ENCODE measurements around the gene CCDC122.

DNA sequence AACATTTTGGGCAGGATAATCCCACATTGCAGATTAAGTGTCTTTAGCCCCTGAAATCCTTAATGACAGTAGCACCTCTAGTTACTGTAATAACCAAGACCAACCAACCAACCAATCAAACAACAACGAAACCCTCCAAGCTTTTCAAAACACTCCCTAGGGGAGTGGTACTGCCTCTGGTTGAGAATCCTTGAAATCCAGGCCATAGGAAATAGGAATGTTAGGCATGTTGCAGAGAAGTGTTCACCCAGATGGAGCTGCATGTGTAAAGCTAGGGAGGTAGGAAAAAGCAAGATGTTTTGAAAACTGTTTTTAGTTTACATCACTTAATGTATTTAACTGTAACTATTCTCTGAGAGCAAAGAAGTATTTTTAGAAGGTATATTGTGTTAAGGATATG, 4.7 kb upstream of the CCDC122 start:
- TF ChIP-seq, protein P1, sequence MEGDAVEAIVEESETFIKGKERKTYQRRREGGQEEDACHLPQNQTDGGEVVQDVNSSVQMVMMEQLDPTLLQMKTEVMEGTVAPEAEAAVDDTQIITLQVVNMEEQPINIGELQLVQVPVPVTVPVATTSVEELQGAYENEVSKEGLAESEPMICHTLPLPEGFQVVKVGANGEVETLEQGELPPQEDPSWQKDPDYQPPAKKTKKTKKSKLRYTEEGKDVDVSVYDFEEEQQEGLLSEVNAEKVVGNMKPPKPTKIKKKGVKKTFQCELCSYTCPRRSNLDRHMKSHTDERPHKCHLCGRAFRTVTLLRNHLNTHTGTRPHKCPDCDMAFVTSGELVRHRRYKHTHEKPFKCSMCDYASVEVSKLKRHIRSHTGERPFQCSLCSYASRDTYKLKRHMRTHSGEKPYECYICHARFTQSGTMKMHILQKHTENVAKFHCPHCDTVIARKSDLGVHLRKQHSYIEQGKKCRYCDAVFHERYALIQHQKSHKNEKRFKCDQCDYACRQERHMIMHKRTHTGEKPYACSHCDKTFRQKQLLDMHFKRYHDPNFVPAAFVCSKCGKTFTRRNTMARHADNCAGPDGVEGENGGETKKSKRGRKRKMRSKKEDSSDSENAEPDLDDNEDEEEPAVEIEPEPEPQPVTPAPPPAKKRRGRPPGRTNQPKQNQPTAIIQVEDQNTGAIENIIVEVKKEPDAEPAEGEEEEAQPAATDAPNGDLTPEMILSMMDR (IDR thresholded peaks at IDR 0.05; ENCODE audit: low read depth, low read length, missing input control) = no peak
- TF ChIP-seq YY1 (IDR thresholded peaks at IDR 0.05) = no peak
- TF ChIP-seq, protein P2, sequence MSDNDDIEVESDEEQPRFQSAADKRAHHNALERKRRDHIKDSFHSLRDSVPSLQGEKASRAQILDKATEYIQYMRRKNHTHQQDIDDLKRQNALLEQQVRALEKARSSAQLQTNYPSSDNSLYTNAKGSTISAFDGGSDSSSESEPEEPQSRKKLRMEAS (IDR thresholded peaks at IDR 0.05) = no peak
- TF ChIP-seq, protein P3, sequence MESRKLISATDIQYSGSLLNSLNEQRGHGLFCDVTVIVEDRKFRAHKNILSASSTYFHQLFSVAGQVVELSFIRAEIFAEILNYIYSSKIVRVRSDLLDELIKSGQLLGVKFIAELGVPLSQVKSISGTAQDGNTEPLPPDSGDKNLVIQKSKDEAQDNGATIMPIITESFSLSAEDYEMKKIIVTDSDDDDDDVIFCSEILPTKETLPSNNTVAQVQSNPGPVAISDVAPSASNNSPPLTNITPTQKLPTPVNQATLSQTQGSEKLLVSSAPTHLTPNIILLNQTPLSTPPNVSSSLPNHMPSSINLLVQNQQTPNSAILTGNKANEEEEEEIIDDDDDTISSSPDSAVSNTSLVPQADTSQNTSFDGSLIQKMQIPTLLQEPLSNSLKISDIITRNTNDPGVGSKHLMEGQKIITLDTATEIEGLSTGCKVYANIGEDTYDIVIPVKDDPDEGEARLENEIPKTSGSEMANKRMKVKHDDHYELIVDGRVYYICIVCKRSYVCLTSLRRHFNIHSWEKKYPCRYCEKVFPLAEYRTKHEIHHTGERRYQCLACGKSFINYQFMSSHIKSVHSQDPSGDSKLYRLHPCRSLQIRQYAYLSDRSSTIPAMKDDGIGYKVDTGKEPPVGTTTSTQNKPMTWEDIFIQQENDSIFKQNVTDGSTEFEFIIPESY (IDR thresholded peaks at IDR 0.05) = no peak
- TF ChIP-seq RAD21 (IDR thresholded peaks at IDR 0.05) = no peak
- TF ChIP-seq TAF1 (conservative IDR thresholded peaks at IDR 0.05) = no peak
- TF ChIP-seq GABPA (IDR thresholded peaks at IDR 0.05 in 1 of 2, conservative IDR thresholded peaks at IDR 0.05 in 1 of 2) = no peak

All from liver (tissue), 3 donors.